Measurements from ENCODE around the gene HIBADH.

DNA sequence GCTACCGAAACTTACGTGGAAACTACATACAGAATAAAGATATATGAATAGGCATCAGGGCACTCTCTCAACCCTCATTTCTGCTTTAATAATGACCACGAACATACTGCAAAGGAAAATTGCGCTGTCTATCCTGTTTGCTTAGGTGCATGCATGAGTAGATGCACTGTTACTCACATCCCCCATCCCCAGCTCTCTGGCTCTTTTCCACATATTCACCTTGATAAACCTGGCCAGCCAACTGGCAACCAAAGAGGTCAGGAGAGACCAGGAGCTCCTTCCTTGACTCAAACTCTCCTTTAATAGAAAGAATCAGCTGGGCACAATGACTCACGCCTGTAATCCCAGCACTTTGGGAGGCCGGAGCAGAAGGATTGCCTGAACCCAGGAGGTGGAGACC, 29.6 kb downstream of the HIBADH start:
- no peak for TF ChIP-seq ARNT (IDR thresholded peaks at IDR 0.05)
- no peak for TF ChIP-seq BHLHE40 (IDR thresholded peaks at IDR 0.05; ENCODE audit: borderline replicate concordance)
- no peak for TF ChIP-seq CTBP1 (IDR thresholded peaks at IDR 0.05; ENCODE audit: borderline replicate concordance)
- TF ChIP-seq FOXM1 (IDR thresholded peaks at IDR 0.05; ENCODE audit: borderline replicate concordance), result no peak
- TF ChIP-seq FOXA1 (IDR thresholded peaks at IDR 0.05), result no peak
- TF ChIP-seq FOXK2 (IDR thresholded peaks at IDR 0.05), result no peak
- TF ChIP-seq SUZ12 (IDR thresholded peaks at IDR 0.05), result no peak
- no peak for TF ChIP-seq ZNF384 (IDR thresholded peaks at IDR 0.05)
- TF ChIP-seq NFRKB (IDR thresholded peaks at IDR 0.05), result no peak
- TF ChIP-seq SP1 (IDR thresholded peaks at IDR 0.05), result no peak
- no peak for TF ChIP-seq L3MBTL2 (conservative IDR thresholded peaks at IDR 0.05)
